Lower leg skin (tissue), 3 donors: ENCODE results near the gene KIF18A.

ENCODE experiments used
- CTCF ChIP-seq, 3 donors: fragments of 450-650 bp; IDR thresholded peaks; one replicate each; pipeline ENCODE4 v1.5.1; 2016; ENCODE audit warnings: antibody characterized with exemption in 3 of 3, mild to moderate bottlenecking in 3 of 3, moderate library complexity in 2 of 3
- POLR2A ChIP-seq, 2 donors: fragments of 450-650 bp; IDR thresholded peaks; one replicate each; pipeline ENCODE4 v1.6.1; 2016 to 2017; ENCODE audit warnings: antibody characterized with exemption in 2 of 2, mild to moderate bottlenecking in 1 of 2, moderate library complexity in 1 of 2

GRCh38 chr11:27977031-27977430 lies 130.9 kb downstream of the KIF18A start:
- TF ChIP-seq POLR2A (IDR thresholded peaks at IDR 0.05): no peak
- no peak for TF ChIP-seq CTCF (IDR thresholded peaks at IDR 0.05)
